ENCODE results near the gene ZNF488. TPM values are rescaled to one million over a fixed set of nuclear protein-coding genes. Genes with fewer than 3 reads are reported as not detected.

Gene ZNF488
- polyA plus RNA-seq, 1 experiment: 0.15 TPM

DNA sequence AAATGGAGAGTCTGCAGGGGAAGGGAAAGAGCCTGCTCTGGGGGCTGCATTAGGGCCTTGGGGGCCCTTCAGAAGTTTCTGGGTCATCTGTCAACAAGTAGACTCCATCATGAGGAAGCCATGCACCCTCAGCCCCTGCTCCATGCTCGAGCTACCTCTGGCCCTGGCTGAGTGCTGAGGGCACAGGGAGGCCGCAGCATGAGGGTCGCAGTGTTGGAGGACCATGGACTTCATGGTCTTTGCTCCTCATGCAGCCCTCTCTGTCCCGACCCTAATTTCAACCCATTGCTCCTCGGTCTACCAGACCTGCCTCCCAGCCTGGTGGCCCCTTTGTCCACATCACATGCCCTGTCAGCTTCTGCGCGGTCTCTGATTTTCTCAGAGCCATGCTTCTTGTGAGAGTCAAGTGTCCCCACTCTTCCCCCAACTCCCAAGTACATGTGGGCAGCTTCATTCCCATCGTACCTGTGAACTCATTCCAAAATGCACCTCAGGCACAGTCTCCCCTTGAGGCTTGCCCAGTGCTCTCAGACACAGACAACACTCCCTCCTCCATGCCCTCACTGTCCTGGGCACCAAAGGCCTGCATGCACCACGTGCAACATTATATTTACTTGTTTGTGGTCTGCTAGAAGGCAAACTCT lies 14.7 kb downstream of the ZNF488 start:
- POLR2A ChIA-PET: no interaction called here
- TF ChIP-seq, protein P1, sequence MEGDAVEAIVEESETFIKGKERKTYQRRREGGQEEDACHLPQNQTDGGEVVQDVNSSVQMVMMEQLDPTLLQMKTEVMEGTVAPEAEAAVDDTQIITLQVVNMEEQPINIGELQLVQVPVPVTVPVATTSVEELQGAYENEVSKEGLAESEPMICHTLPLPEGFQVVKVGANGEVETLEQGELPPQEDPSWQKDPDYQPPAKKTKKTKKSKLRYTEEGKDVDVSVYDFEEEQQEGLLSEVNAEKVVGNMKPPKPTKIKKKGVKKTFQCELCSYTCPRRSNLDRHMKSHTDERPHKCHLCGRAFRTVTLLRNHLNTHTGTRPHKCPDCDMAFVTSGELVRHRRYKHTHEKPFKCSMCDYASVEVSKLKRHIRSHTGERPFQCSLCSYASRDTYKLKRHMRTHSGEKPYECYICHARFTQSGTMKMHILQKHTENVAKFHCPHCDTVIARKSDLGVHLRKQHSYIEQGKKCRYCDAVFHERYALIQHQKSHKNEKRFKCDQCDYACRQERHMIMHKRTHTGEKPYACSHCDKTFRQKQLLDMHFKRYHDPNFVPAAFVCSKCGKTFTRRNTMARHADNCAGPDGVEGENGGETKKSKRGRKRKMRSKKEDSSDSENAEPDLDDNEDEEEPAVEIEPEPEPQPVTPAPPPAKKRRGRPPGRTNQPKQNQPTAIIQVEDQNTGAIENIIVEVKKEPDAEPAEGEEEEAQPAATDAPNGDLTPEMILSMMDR (IDR thresholded peaks at IDR 0.05; ENCODE audit: insufficient read depth, low read depth, low read length): no peak
- no peak for DNase-seq (ENCODE audit: low read depth)
- H3K36me3 ChIP-seq (ENCODE audit: control insufficient read depth, insufficient read depth, low read length): no peaks in the 10 kb centered on the region
- CTCF ChIA-PET: interaction anchor here (2.8 kb wide), 1 partner anchor 8 kb away, joined by 9 read pairs; no protein-coding TSS in a partner anchor
- no peak overlapping the region for H3K4me3 ChIP-seq (ENCODE audit: low read depth, low read length)
- peaks cover 3% of the 10 kb centered on the region for H3K27me3 ChIP-seq (ENCODE audit: control insufficient read depth, insufficient read depth, low read length)

DNA sequence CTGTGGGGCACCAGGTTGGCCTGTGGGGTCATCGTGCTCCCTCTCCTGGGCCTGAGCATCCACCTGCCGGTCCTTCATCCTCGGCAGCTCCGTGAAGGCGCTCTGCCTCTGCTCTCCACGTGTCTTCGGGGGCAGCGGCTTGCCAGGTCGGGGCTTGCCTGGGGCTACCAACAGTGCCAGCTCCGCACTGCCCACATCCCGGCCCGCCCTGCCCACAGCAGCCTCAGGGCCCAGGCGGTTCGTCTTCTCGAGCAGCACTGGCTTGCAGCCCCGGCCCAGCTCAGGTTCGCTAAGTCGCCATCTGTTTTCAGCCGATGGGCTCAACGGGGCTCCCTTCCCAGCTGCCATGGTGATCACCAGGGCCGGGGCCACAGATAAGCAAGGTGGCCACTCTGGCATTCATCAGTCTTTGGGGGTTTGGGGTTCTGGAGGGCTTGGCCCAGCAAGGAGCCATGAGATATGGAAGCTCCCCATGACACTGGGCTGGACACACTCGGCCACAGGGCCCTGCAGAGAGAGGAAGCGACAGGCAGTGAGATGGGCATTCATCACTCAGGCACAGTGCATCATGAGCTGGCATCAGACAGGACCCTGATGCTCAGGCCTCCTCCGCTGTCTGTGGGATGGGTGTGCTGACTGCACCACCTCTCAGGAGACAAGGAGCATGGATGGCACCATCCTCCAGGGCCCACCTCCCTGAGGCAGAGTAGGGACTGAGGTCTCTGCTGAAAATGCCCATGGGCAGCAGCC lies 15.5 kb downstream of the ZNF488 start:
- Histone ChIP-seq H3K27me3 (ENCODE audit: control insufficient read depth, insufficient read depth, low read length) (peaks cover 3% of the 10 kb centered on the region), H3K4me3 (ENCODE audit: low read depth, low read length) (no peak overlapping the region), H3K36me3 (ENCODE audit: control insufficient read depth, insufficient read depth, low read length) (no peaks in the 10 kb centered on the region)
- ChIA-PET CTCF (no interaction called here), POLR2A (interaction anchor here (0.6 kb wide), 1 partner anchor 231 kb away, joined by 3 read pairs; no protein-coding TSS in a partner anchor)
- TF ChIP-seq, protein P1 (IDR thresholded peaks at IDR 0.05; ENCODE audit: insufficient read depth, low read depth, low read length): no peak
- DNase-seq (ENCODE audit: low read depth): no peak

DNA sequence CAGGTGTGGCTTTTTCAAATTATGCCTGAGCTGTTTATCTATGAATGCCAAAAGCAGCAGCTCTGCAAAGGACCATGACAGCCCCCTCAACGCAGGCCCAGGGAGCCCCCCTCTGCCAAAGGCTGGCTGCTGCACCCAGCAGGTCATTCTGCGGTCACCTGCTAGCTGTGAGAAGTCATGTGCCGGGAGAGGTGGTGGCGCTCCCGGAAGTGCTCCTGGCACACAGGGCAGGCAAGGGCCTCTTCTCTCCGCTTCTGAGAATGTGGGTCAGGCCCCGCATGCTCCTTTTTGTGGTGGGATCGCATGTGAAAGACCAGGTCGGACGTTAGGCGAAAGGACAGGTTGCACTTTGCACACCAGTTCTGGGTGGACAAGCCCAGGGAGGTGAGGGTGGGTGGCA lies 16.4 kb downstream of the ZNF488 start:
- CTCF ChIA-PET: interaction anchor here (1.2 kb wide), 1 partner anchor 11 kb away, joined by 3 read pairs; no protein-coding TSS in a partner anchor

DNA sequence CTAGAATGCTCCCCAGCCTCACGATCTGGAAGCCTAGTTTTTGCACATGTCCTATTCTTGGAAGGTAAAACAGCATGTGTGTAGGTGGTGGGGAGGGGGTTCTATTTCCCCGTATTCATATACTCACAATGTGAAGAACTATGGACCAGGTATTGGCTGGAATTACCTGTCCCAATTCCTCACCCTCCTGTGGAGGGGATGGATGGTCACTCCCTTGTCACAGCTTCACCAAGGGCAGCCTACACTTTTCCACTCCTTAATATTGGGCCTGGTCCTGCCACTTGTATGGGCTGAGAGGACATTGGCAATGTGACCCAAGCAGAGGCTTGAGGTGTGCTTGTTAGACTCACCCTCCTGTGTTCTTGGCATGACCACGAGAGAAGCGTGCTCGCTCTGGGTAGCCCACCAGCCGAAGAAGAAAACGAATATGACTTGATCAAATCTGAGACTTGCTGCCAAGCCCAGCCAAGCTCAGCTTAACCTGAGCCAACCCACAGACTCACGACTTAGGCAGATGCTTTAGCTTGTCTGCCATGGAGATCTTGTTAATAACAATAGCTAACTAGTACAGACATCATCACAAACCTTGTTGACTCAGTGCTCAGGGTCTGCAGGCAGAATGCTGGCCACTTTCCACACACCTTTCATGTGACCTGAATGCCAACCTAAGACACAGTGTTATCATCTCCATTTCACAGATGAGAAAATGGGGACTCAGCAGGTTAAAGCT lies 17.2 kb downstream of the ZNF488 start:
- ChIA-PET POLR2A (no interaction called here), CTCF (interaction anchor here (1.2 to 1.7 kb wide), 2 partner anchors 12 to 26 kb away, joined by 3 to 5 read pairs; no protein-coding TSS in a partner anchor)
- peaks cover 3% of the 10 kb centered on the region for H3K27me3 ChIP-seq (ENCODE audit: control insufficient read depth, insufficient read depth, low read length)
- no peaks in the 10 kb centered on the region for H3K36me3 ChIP-seq (ENCODE audit: control insufficient read depth, insufficient read depth, low read length)
- DNase-seq (ENCODE audit: low read depth): no peak
- TF ChIP-seq, protein P1 (IDR thresholded peaks at IDR 0.05; ENCODE audit: insufficient read depth, low read depth, low read length): no peak
- H3K4me3 ChIP-seq (ENCODE audit: low read depth, low read length): no peak overlapping the region

More for the DNA sequence above, 16.4 kb downstream of the ZNF488 start:
- no peak for DNase-seq (ENCODE audit: low read depth)
- TF ChIP-seq, protein P1 (IDR thresholded peaks at IDR 0.05; ENCODE audit: insufficient read depth, low read depth, low read length): no peak
- no peaks in the 10 kb centered on the region for H3K36me3 ChIP-seq (ENCODE audit: control insufficient read depth, insufficient read depth, low read length)
- no peak overlapping the region for H3K4me3 ChIP-seq (ENCODE audit: low read depth, low read length)
- H3K27me3 ChIP-seq (ENCODE audit: control insufficient read depth, insufficient read depth, low read length): peaks cover 3% of the 10 kb centered on the region
- POLR2A ChIA-PET: interaction anchor here (0.6 kb wide), 1 partner anchor 230 kb away, joined by 3 read pairs; no protein-coding TSS in a partner anchor
